HG02840 (cell line): ENCODE data around the gene CHD5.

Source experiments
- ATAC-seq: cut with Tn5 transposase; IDR thresholded peaks from one replicate; pipeline ENCODE4 v1.9.1; 2021; ENCODE audit warnings: mild to moderate bottlenecking, moderate library complexity, moderate number of reproducible peaks; ENCODE audit not compliant: unreplicated experiment, low FRiP score

The CHD5 gene

DNA sequence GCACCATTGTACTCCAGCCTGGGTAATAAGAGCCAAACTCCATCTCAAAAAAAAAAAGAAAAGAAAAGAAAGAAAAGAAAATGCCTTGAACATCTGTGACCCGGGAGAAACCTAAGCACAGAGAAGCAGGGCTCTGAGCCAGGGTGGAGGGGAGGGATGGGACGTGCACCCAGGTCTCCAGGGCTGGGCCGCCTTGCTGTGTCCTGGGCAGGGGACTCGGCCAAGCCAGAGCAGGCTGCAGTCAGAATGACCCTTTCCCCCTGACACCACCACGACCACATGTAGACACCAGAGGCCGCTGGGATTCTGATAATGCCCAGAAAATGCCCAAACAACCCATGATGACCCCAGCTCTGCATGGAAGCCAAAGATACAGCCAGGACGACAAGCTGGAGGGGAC lies 17.8 kb downstream of the CHD5 start:
- ATAC-seq: no peak

GRCh38 chr1:6158181-6158580 lies 21.9 kb downstream of the CHD5 start:
- ATAC-seq: no peak

DNA sequence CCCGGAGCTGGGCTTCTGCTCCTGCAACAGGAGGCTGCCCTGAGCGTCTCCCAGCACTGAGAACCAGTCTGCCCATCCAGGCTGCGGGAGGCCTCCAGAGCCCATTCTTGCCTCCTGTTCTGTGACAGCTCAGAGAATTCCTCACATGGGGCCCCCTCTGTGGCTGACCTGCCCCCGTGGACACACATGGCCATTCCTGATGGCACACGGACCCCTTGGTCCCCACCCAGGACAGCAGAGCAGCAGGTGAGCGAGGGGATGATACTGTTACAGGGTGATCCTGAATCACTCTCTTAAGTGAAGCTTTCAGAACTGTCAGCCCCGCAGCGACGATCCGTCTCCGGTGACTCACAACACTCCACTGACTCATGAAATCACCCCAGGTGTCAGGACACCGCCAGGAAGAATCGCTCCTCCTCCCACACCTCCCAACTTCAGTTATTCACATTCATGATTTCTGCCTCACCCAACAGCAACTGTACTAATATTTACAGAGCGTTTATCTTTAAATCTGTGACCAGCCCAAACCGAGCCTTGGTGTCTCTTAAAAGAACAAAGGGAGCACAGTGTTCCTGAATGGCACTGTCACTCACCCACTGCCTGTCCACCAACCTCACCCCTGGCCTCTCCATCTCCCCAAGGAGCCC lies 22.5 kb downstream of the CHD5 start:
- ATAC-seq: no peak

GRCh38 chr1:6157132-6157527 lies 23.0 kb downstream of the CHD5 start:
- no peak for ATAC-seq

DNA sequence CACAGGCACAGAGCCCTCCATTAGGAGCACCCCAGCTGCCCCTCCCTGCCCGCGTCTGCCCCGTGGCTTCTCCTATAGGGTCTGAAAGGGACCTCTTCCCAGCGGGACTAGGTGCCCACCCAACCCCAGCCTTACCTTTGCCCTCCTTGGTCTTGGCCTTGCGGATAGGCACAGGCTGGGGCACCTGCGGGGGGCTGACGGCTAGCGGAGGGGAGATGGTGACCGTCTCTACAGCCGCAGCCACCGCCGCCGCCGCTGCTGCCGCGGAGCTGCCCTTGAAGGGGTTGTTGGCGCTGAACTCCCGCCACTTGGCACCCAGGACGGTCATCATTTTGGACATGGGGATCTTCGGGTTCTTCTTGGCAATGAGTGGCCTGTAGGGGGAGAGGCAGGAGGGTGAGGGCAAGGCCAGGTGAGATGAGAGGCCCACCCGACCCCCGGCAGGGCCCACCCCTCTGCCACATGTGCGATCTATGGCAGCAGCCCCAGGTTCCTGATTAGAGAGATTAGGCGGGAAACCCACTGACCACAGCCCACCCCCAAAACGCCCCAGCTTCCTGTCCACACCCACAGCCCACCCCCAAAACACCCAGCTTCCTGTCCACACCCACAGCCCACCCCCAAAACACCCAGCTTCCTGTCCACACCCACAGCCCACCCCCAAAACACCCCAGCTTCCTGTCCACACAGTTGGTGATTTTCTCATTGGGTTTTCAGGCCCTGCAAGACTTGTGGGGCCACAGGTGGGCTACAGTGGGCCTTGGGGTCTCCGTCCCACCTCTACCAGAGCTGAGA lies 25.4 kb downstream of the CHD5 start:
- no peak for ATAC-seq

DNA sequence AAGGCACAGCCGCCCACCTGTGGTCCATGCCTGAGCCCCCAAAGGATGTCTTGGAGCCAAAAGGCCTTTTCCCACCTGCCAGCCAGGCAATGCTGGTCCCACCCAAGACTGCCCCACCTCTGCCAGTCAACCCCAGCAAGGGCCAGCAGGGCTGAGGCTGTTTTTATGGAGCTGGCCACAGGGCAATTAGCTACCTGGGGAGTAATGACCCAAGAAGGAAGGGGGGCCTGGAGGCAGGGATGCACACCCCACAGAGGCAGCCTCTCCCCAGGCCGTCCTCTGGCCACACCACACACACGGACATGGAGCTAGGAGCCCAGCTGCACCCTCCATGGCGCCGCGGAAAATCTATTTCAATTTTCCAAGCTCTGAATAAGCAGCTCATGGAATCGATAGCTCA lies 27.2 kb downstream of the CHD5 start:
- no peak for ATAC-seq

DNA sequence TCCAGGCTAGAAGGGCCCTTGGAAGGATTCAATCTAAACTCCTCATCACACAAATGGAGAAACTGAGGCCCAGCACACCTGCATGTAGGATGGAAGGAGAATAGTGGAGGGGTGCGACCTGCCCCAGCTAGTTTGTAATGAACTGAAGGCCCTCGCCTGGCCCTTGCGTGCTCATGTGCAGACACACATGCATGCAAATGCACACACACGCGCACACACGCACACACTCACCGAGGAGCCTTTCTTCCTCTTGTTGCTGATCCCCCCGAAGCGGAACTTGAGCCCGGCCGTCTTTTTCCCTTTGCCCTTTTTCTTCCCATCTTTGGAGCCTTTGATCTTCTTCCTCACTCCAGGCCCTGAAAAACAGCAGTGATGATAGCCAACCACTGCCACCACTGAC lies 27.9 kb downstream of the CHD5 start:
- ATAC-seq: no peak

GRCh38 chr1:6151291-6151822 lies 28.8 kb downstream of the CHD5 start:
- ATAC-seq: no peak

DNA sequence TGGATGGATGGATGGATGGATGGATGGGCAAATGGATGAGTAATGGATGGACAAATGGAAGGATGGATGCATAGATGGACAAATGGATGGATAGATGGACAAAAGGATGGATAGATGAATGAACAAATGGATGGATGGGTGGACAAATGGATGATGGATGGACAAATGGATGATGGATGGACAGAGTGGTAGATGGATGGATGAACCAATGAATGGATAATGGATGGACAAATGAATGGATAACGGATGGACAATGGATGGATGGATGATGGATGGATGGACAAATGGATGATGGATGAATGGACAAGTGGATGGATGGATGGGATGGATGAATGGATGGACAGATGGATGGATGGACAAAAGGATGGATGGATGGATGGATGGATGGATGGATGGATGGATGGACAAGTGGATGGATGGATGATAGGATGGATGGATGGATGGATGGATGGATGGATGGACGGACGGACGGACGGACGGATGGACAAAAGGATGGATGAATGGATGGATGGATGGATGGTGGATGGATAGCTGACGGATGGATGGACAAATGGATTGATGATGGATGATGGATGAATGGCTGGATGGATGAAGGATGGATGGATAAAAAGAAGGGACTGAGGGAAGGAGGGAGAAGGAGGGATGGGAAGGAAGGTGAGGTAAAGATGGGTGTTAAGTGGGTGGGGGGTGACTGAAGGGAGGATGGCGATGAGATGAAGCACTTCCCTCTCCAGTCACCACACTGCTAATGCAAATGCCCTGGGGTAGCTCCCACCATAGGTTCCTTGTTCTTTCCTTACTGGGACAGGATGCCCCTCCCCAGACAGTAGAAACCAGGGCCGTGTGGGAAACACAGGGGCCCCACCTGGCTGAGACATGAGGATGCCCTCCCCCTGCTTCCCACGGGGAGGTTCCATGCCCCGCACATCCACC lies 29.8 kb downstream of the CHD5 start:
- ATAC-seq: no peak

DNA sequence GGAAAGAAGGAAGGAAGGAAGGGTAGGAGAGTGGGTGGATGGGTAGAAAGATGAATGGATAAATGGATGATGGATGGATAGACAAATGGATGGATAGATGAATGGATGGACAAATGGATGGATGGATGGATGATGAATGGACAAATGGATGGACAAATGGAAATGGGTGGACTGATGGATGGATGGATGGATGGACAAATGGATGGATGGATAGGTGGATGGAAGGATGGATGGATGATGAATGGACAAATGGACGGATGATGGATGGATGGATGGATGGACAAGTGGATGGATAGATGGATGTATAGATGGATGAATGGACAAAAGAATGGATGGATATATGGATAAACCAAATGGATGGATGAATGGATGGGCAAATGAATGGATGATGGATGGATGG lies 30.5 kb downstream of the CHD5 start:
- no peak for ATAC-seq

DNA sequence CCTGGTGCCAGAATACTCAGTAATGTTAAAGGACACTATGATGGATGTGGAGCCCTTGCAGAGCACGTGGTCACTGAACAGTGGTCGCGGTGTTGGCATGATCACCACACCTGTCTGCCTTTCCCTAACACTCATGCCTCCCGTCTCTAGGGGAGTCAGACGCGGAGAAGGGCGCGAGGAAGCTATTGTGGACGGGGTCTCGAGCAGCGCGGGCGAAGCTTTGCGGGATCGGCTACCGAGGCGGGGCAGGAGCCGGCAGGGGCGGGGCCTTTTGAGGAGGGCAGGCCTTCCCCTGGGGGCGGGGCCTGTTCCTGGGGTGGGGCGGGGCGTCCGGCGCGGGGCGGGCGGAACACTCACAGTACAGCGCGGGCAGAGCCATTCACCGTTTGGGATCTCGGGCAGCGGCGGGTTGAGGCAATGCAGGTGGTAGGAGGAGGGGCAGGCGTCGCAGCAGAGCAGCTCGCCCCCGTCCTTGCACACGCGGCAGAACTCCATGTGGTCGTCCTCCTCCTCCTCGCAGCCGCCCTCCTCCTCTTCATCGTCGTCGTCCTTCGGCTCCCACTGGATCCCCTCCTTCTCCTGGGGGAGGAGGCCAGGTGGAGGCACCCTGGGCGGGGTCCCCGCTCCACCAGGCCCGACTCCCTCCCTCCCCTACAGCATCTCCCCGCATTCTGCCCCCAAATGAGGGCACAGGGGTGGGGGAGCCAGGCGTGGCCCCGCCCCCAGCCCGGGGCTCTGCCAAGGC lies 31.5 kb downstream of the CHD5 start:
- ATAC-seq: no peak

- no peak for ATAC-seq
These were observed 34.2 kb downstream of the CHD5 start for GRCh38 chr1:6145864-6146410.

GRCh38 chr1:6145396-6145750 lies 34.7 kb downstream of the CHD5 start:
- ATAC-seq: no peak

GRCh38 chr1:6144647-6145395 lies 35.3 kb downstream of the CHD5 start:
- no peak for ATAC-seq

- no peak for ATAC-seq
These were observed 35.9 kb downstream of the CHD5 start for GRCh38 chr1:6144175-6144574.

DNA sequence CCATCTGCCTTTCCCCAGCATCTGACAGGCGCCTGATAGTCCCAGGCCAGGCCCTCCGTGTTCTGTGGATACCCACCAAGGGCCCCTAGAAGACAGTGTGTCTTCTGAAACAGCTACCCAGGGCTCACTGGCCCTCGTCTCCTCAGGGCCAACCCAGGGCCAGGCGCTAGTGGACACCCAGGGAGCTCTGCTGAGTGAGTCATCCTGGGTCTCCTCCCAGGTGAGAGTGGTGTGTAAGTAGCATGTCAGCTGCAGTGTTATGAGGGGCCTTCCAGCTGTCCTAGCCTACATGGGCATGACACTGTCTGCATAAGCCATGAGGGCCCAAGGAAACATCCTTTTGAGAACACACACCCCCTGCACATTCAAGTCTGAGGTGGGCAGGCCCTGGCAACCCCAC lies 36.7 kb downstream of the CHD5 start:
- no peak for ATAC-seq

GRCh38 chr1:6142734-6143133 lies 37.4 kb downstream of the CHD5 start:
- ATAC-seq: no peak

DNA sequence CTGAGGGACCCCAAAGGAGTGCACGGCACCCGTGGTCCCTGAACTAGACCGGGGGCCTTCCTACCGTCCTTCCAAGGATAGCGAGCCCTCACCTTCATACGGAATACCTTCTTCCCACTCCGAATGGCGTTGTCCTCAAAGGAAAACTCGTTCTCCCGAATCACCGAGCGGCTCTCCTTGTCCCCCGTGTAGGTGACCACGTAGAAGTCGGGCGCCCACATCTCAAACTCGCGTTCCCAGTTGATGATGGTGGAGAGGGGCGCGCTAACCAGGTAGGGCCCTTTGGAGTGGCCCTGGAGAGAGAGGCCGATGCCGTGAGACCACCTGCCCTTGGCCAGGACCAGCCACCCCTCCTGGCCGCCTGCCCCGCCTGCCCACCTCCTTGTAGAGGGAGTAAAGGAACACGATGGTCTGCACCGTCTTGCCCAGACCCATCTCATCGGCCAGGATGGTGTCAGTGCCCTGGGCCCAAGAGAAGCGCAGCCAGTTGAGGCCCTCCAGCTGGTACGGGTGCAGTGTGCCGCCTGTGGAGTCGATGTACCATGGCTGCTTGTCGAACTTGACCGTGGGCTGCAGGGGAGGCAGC lies 38.0 kb downstream of the CHD5 start:
- ATAC-seq: no peak

GRCh38 chr1:6141592-6141991 lies 38.5 kb downstream of the CHD5 start:
- ATAC-seq: no peak
